Activated naive CD4-positive, alpha-beta T cell treated with anti-CD3 and anti-CD28 coated beads, Interleukin-2, amount 50 U/mL, for 72 hours (primary cell): ENCODE measurements around the gene ADCY4. TPM values are rescaled to one million over a fixed set of nuclear protein-coding genes. Genes with fewer than 3 reads are reported as not detected.
A peak's percentile ranks its signal among the peaks of the same experiment; 100 is the strongest.

Experiments
- ATAC-seq, 2 donors: fragments of 150-1000 bp; cut with Tn5 transposase; 2 replicates each; pipeline ENCODE4 v1.10.0; 2021; ENCODE audit warnings: mild to moderate bottlenecking in 2 of 2, moderate library complexity in 2 of 2
- DNase-seq, 2 donors: peaks; one replicate each; pipeline ENCODE4 v3.0.0; 2021 to 2022; ENCODE audit warnings: low spot score in 2 of 2
- H3K27ac Mint-ChIP-seq, 2 donors: one replicate each; pipeline ENCODE4 v1.8.0; 2022; ENCODE audit warnings: mild to moderate bottlenecking in 2 of 2, mixed read lengths in 2 of 2
- H3K36me3 Mint-ChIP-seq, 2 donors: one replicate each; pipeline ENCODE4 v1.8.0; 2022; ENCODE audit warnings: mixed read lengths in 2 of 2
- H3K9me3 Mint-ChIP-seq, 2 donors: one replicate each; pipeline ENCODE4 v1.8.0; 2022; ENCODE audit warnings: mixed read lengths in 2 of 2
- total RNA-seq, 2 donors: library from RNA; stranded (reverse); gene quantifications; one replicate each; pipeline ENCODE4 v1.2.3, GENCODE V29; 2022

ADCY4 gene
- total RNA-seq, 2 donors from 2014 or later: 2.1 to 5.7 TPM

- H3K36me3 Mint-ChIP-seq: peaks cover 0 to 19% of the 10 kb centered on the region in 2 donors
These were observed 21.9 kb downstream of the ADCY4 start for GRCh38 chr14:24312736-24313507.

GRCh38 chr14:24311837-24312615 is 22.8 kb downstream of the ADCY4 start:
- H3K27ac Mint-ChIP-seq: peak overlapping the region; percentile 47 to 58
- H3K9me3 Mint-ChIP-seq: no peaks in the 10 kb centered on the region
- ATAC-seq (no peak), DNase-seq (no peak)
- H3K36me3 Mint-ChIP-seq: peaks cover 0 to 12% of the 10 kb centered on the region in 2 donors

More at GRCh38 chr14:24312736-24313507, 21.9 kb downstream of the ADCY4 start:
- peak overlapping the region; percentile 56 to 58 for H3K27ac Mint-ChIP-seq
- H3K9me3 Mint-ChIP-seq: no peaks in the 10 kb centered on the region
- DNase-seq (no peak), ATAC-seq (peak in 1 of 2 donors; percentile 38)

- Mint-ChIP-seq H3K9me3 (no peaks in the 10 kb centered on the region), H3K36me3 (peaks cover 0 to 12% of the 10 kb centered on the region in 2 donors), H3K27ac (peak within 1 kb of the TSS; percentile 47 to 52)
- peak; percentile 78 to 88 for ATAC-seq
- DNase-seq: peak; percentile 55 to 77
These were observed 23.9 kb downstream of the ADCY4 start, which contains the start of gene LTB4R for GRCh38 chr14:24310646-24311604. TSS of gene LTB4R (plus strand) at chr14:24311502. CDS start at chr14:24315652, 4,150 bp downstream.

- H3K27ac Mint-ChIP-seq: peak overlapping the region in 1 of 2 donors; percentile 23
- DNase-seq (no peak), ATAC-seq (no peak)
- no peaks in the 10 kb centered on the region for H3K9me3 Mint-ChIP-seq
- peaks cover 0 to 12% of the 10 kb centered on the region in 2 donors for H3K36me3 Mint-ChIP-seq
These were observed 24.6 kb downstream of the ADCY4 start for GRCh38 chr14:24310265-24310645.

- ATAC-seq (no peak), DNase-seq (no peak)
- Mint-ChIP-seq H3K27ac (peak within 1 kb of the TSS; percentile 23 to 55), H3K9me3 (no peaks in the 10 kb centered on the region), H3K36me3 (peaks cover 5 to 12% of the 10 kb centered on the region in 2 donors)
These were observed 25.2 kb downstream of the ADCY4 start, which contains the start of gene LTB4R2 for GRCh38 chr14:24309538-24310264. TSS of gene LTB4R2 (plus strand) at chr14:24310140. CDS start at chr14:24310665, 525 bp downstream.

- H3K27ac Mint-ChIP-seq: peak overlapping the region; percentile 3 to 10
- DNase-seq (no peak), ATAC-seq (no peak)
- H3K9me3 Mint-ChIP-seq: no peaks in the 10 kb centered on the region
- peaks cover 10 to 12% of the 10 kb centered on the region in 2 donors for H3K36me3 Mint-ChIP-seq
These were observed 26.3 kb downstream of the ADCY4 start for GRCh38 chr14:24308342-24309124.

GRCh38 chr14:24307575-24308341 is 27.1 kb downstream of the ADCY4 start, which contains the start of gene CIDEB:
TSS of gene CIDEB (minus strand) at chr14:24307977. CDS start at chr14:24307858, 119 bp downstream.
- H3K36me3 Mint-ChIP-seq: peaks cover 10 to 12% of the 10 kb centered on the region in 2 donors
- DNase-seq: peak in 1 of 2 donors; percentile 69
- peak within 1 kb of the TSS; percentile 3 to 10 for H3K27ac Mint-ChIP-seq
- no peak for ATAC-seq
- H3K9me3 Mint-ChIP-seq: no peaks in the 10 kb centered on the region

- DNase-seq: no peak
- Mint-ChIP-seq H3K27ac (peak overlapping the region in 1 of 2 donors; percentile 10), H3K9me3 (no peaks in the 10 kb centered on the region), H3K36me3 (peaks cover 10% of the 10 kb centered on the region in 2 donors)
- ATAC-seq: no peak
These were observed 27.7 kb downstream of the ADCY4 start for GRCh38 chr14:24307156-24307574.

GRCh38 chr14:24304019-24304387 is 30.9 kb downstream of the ADCY4 start:
- Mint-ChIP-seq H3K9me3 (no peaks in the 10 kb centered on the region), H3K36me3 (peaks cover 7 to 14% of the 10 kb centered on the region in 2 donors), H3K27ac (peak overlapping the region; percentile 19 to 24)
- ATAC-seq (no peak), DNase-seq (no peak)

GRCh38 chr14:24300326-24300980 is 34.4 kb downstream of the ADCY4 start:
- ATAC-seq (no peak), DNase-seq (no peak)
- Mint-ChIP-seq H3K9me3 (no peaks in the 10 kb centered on the region), H3K27ac (peak overlapping the region in 1 of 2 donors; percentile 93), H3K36me3 (peaks cover 16 to 18% of the 10 kb centered on the region in 2 donors)

- peaks cover 10 to 16% of the 10 kb centered on the region in 2 donors for H3K36me3 Mint-ChIP-seq
- ATAC-seq (peak; percentile 73 to 83), DNase-seq (peak; percentile 88 to 93)
- H3K9me3 Mint-ChIP-seq: no peaks in the 10 kb centered on the region
- peak within 1 kb of the TSS; percentile 93 to 98 for H3K27ac Mint-ChIP-seq
These were observed 35.3 kb downstream of the ADCY4 start, which contains the start of the genes DHRS1 and NOP9 for GRCh38 chr14:24299255-24300191. TSS of gene DHRS1 (minus strand) at chr14:24299780. CDS start at chr14:24299106, 674 bp downstream. TSS of gene NOP9 (plus strand) at chr14:24299850. CDS start at chr14:24299955, 105 bp downstream.

- H3K27ac Mint-ChIP-seq: peak overlapping the region; percentile 93 to 98
- ATAC-seq: peak; percentile 16 to 27
- H3K9me3 Mint-ChIP-seq: no peaks in the 10 kb centered on the region
- no peak for DNase-seq
- peaks cover 7 to 16% of the 10 kb centered on the region in 2 donors for H3K36me3 Mint-ChIP-seq
These were observed 36.0 kb downstream of the ADCY4 start for GRCh38 chr14:24298892-24299254.
